Endometrial microvascular endothelial cells (primary cell): Measurements from ENCODE around the gene ALK. TPM values are rescaled to one million over a fixed set of nuclear protein-coding genes. Genes with fewer than 3 reads are reported as not detected.
"Not testable (repeated sequence)": the region's sequence is repeated elsewhere in the genome, so short reads cannot be mapped to it uniquely, and the experiment has no call there.

Experiments used
- in situ Hi-C: cut with HindIII; loops from 2 replicates; pipeline ENCODE4 v1.10.0; 2017; ENCODE audit warnings: low sequenced_read_pairs, low pct_unique_long_range_greater_than_20kb; ENCODE audit errors: inconsistent ontology term
- total RNA-seq: library from RNA; depleted of rRNA; stranded (reverse); fragments of >200 nt; gene quantifications from one replicate; pipeline ENCODE4 v1.2.3, GENCODE V29; 2015; ENCODE audit errors: inconsistent ontology term

ALK gene
- total RNA-seq, 1 donor from 2014 or later = not detected

GRCh38 chr2:29249666-29250253, 671.6 kb downstream of the ALK start:
- in situ Hi-C loops = no loop called here

- in situ Hi-C loops = no loop called here
These were observed 674.0 kb downstream of the ALK start for GRCh38 chr2:29247336-29247914.

GRCh38 chr2:29246383-29247300, 674.7 kb downstream of the ALK start:
- in situ Hi-C loops = no loop called here

GRCh38 chr2:29245742-29246382, 675.5 kb downstream of the ALK start:
- in situ Hi-C loops = no loop called here

GRCh38 chr2:29245035-29245741, 676.2 kb downstream of the ALK start:
- in situ Hi-C loops = not testable (repeated sequence)

GRCh38 chr2:29242621-29243375, 678.6 kb downstream of the ALK start:
- in situ Hi-C loops = no loop called here

GRCh38 chr2:29241955-29242565, 679.3 kb downstream of the ALK start:
- in situ Hi-C loops = no loop called here

- in situ Hi-C loops = no loop called here
These were observed 680.0 kb downstream of the ALK start for GRCh38 chr2:29241341-29241740.

GRCh38 chr2:29240601-29241000, 680.8 kb downstream of the ALK start:
- in situ Hi-C loops = no loop called here

GRCh38 chr2:29239209-29239960, 682.0 kb downstream of the ALK start:
- in situ Hi-C loops = no loop called here

- in situ Hi-C loops = no loop called here
These were observed 682.9 kb downstream of the ALK start for GRCh38 chr2:29238497-29238896.

- in situ Hi-C loops = no loop called here
These were observed 685.3 kb downstream of the ALK start for GRCh38 chr2:29236074-29236473.

- in situ Hi-C loops = no loop called here
These were observed 686.0 kb downstream of the ALK start for GRCh38 chr2:29235411-29235810.

- in situ Hi-C loops = no loop called here
These were observed 688.0 kb downstream of the ALK start for GRCh38 chr2:29233428-29233827.

- in situ Hi-C loops = no loop called here
These were observed 689.3 kb downstream of the ALK start for GRCh38 chr2:29232041-29232440.

GRCh38 chr2:29229640-29230039, 691.7 kb downstream of the ALK start:
- in situ Hi-C loops = no loop called here

- in situ Hi-C loops = no loop called here
These were observed 692.4 kb downstream of the ALK start for GRCh38 chr2:29228947-29229346.
